Measurements from ENCODE around the gene RFX6.

DNA sequence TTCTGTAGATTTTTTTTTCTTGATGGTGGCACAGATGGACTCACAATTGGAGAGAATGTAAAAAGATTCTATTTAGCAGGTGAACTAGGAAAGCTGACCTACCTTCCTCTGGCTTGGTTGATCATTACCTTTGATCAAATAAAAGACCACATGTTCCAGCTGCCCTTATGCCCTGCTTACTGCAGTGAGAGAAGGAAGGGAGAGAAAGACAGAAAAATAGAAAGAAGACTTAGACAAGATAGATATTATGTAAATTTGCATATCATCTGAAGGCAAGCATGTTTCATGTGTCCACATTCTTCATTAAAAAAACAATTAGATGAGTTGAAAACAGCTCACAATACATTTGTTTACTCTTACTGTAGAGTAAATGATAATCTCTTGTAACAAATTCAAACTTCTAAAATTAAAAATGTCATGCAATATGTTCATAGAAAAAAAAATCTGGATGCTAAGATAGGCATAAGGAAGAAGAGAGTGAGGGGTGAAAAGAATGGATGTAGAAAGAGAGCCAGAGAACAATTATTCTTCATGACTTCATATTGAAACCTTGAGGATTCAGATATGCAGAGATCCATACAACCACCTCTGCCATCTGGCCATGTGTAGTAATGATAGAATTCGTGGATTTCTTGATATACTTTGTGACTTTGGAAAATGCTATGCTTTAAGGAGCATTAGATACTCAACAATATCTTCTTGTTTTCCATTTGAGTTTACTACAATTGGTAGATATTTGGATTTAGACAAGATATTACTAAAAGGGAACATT, 71.7 kb downstream of the RFX6 start:
- TF ChIP-seq POLR2A (IDR thresholded peaks at IDR 0.05; ENCODE audit: borderline replicate concordance, extremely low read depth, insufficient read depth, insufficient read length) (no peak), EGR1 (IDR thresholded peaks at IDR 0.05; ENCODE audit: low read depth) (no peak), ELF1 (IDR thresholded peaks at IDR 0.05; ENCODE audit: borderline replicate concordance, low read depth) (no peak), SP1 (IDR thresholded peaks at IDR 0.05; ENCODE audit: low read depth) (no peak), EZH2 (IDR thresholded peaks at IDR 0.05) (no peak), REST (IDR thresholded peaks at IDR 0.05; ENCODE audit: low read depth) (no peak)
- TF ChIP-seq, protein P1, sequence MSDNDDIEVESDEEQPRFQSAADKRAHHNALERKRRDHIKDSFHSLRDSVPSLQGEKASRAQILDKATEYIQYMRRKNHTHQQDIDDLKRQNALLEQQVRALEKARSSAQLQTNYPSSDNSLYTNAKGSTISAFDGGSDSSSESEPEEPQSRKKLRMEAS (IDR thresholded peaks at IDR 0.05), result no peak
- TF ChIP-seq, protein P2, sequence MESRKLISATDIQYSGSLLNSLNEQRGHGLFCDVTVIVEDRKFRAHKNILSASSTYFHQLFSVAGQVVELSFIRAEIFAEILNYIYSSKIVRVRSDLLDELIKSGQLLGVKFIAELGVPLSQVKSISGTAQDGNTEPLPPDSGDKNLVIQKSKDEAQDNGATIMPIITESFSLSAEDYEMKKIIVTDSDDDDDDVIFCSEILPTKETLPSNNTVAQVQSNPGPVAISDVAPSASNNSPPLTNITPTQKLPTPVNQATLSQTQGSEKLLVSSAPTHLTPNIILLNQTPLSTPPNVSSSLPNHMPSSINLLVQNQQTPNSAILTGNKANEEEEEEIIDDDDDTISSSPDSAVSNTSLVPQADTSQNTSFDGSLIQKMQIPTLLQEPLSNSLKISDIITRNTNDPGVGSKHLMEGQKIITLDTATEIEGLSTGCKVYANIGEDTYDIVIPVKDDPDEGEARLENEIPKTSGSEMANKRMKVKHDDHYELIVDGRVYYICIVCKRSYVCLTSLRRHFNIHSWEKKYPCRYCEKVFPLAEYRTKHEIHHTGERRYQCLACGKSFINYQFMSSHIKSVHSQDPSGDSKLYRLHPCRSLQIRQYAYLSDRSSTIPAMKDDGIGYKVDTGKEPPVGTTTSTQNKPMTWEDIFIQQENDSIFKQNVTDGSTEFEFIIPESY (IDR thresholded peaks at IDR 0.05; ENCODE audit: extremely low read depth, insufficient replicate concordance, low read length), result no peak

Data from HCT116 (cell line).